ENCODE data around the gene FAM78A. TPM values are rescaled to one million over a fixed set of nuclear protein-coding genes. Genes with fewer than 3 reads are reported as not detected.
"Not testable (repeated sequence)": the region's sequence is repeated elsewhere in the genome, so short reads cannot be mapped to it uniquely, and the experiment has no call there.

Gene FAM78A
- total RNA-seq, 1 experiment from 2014 or later: 1.3 TPM

DNA sequence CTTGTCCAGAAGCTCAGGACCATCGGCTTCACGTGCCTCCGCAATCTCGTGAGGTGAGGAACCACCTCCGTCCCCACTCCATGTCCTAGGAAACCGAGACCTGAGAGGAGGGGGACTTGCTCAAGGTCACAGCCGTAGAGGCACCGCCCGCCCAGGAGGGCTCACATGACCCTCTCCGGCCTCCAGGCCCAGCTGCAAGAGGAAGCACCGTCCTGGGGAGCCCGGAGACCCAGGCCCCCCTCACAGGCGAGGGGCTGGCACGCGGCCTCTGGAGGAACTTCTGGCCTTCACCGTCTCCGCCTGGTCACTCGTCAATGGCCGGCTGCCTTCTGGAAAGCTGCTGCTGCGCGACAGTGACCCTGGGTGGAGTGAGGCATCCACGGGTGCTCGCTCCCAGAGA is 24.2 kb downstream of the FAM78A start:
- intact Hi-C loops (cut with micrococcal nuclease; ENCODE audit: unreplicated experiment): no loop called here
- Histone ChIP-seq H3K27ac (no peak overlapping the region), H3K4me3 (no peak overlapping the region), H3K27me3 (ENCODE audit: insufficient read depth, low read depth) (no peaks in the 10 kb centered on the region), H3F3A (ENCODE audit: insufficient read depth, low read depth) (no peaks in the 10 kb centered on the region), H2AFZ (no peak overlapping the region), H3K4me2 (no peak overlapping the region), H3K36me3 (ENCODE audit: low read depth) (no peaks in the 10 kb centered on the region), H3K9me3 (ENCODE audit: insufficient read depth, low read depth) (no peaks in the 10 kb centered on the region), H3K4me1 (replicated peaks; ENCODE audit: insufficient read depth) (peaks cover 9% of the 10 kb centered on the region), H4K20me1 (ENCODE audit: insufficient read depth) (no peaks in the 10 kb centered on the region), H3K9me2 (ENCODE audit: insufficient read depth) (no peaks in the 10 kb centered on the region), H3K79me2 (ENCODE audit: low read depth) (no peaks in the 10 kb centered on the region)
- BruUV-seq (replicated peaks): no TSS peak
- ChIA-PET POLR2A (ENCODE audit: unreplicated experiment) (no interaction called here), CTCF (no interaction called here)
- TF ChIP-seq EZH2 (IDR thresholded peaks at IDR 0.05; ENCODE audit: low read depth) (no peak), CTCF (conservative IDR thresholded peaks at IDR 0.05) (no peak)
- DNase-seq: no peak

DNA sequence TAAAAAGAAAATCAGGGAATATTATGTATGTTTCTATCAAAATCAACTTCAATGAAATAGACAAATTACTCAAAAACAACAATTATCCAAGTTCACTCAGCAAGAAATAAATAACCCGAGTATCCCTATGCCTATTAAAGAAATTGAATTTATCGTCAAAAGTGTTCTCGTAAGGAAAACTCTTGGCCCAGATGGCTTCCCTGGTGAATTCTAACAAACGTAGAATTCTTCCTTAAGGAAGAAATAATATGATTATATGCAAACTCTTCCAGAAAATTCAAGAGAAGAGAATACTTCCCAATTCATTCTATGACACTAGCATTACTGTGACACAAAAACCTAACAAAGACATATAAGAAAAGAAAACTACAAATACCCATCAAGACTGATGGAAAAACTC is 29.7 kb downstream of the FAM78A start:
- H2AFZ ChIP-seq: no peak overlapping the region
- no peaks in the 10 kb centered on the region for H3K79me2 ChIP-seq (ENCODE audit: low read depth)
- no peaks in the 10 kb centered on the region for H3K27me3 ChIP-seq (ENCODE audit: insufficient read depth, low read depth)
- DNase-seq: no peak
- no peaks in the 10 kb centered on the region for H3K36me3 ChIP-seq (ENCODE audit: low read depth)
- H3K4me1 ChIP-seq (replicated peaks; ENCODE audit: insufficient read depth): no peaks in the 10 kb centered on the region
- no peak for TF ChIP-seq CTCF (conservative IDR thresholded peaks at IDR 0.05)
- TF ChIP-seq EZH2 (IDR thresholded peaks at IDR 0.05; ENCODE audit: low read depth): no peak
- no peaks in the 10 kb centered on the region for H3K9me2 ChIP-seq (ENCODE audit: insufficient read depth)
- no peaks in the 10 kb centered on the region for H3K9me3 ChIP-seq (ENCODE audit: insufficient read depth, low read depth)
- intact Hi-C loops (cut with micrococcal nuclease; ENCODE audit: unreplicated experiment): no loop called here
- H4K20me1 ChIP-seq (ENCODE audit: insufficient read depth): no peaks in the 10 kb centered on the region
- H3K4me3 ChIP-seq: no peak overlapping the region
- POLR2A ChIA-PET (ENCODE audit: unreplicated experiment): no interaction called here
- H3K4me2 ChIP-seq: no peak overlapping the region
- H3K27ac ChIP-seq: no peak overlapping the region
- H3F3A ChIP-seq (ENCODE audit: insufficient read depth, low read depth): no peaks in the 10 kb centered on the region
- CTCF ChIA-PET: no interaction called here
- no TSS peak for BruUV-seq (replicated peaks)

DNA sequence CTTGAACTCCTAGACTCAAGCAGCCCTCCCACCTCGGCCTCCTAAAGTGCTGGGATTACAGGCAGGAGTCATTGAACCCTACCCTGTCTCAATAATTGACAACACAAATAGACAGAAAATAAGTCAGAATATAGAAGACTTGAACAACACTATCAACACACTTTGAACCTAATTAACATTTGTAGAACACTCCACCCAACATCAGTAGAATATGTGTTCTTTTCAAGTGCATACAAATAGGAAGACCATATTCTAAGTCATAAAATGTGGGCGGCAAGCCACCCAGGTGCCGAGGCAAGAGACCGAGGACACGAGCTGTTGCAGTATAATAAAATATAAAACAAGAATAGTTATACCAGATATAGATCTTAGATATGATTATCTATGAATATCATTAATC is 32.0 kb downstream of the FAM78A start:
- DNase-seq; H2AFZ ChIP-seq; H3F3A ChIP-seq (ENCODE audit: insufficient read depth, low read depth); H3K9me2 ChIP-seq (ENCODE audit: insufficient read depth); H3K79me2 ChIP-seq (ENCODE audit: low read depth); H3K4me1 ChIP-seq (replicated peaks; ENCODE audit: insufficient read depth); POLR2A ChIA-PET (ENCODE audit: unreplicated experiment); CTCF ChIA-PET; H3K4me2 ChIP-seq; intact Hi-C loops (cut with micrococcal nuclease; ENCODE audit: unreplicated experiment); H3K9me3 ChIP-seq (ENCODE audit: insufficient read depth, low read depth); H4K20me1 ChIP-seq (ENCODE audit: insufficient read depth); H3K27me3 ChIP-seq (ENCODE audit: insufficient read depth, low read depth); H3K36me3 ChIP-seq (ENCODE audit: low read depth); BruUV-seq (replicated peaks); H3K4me3 ChIP-seq; H3K27ac ChIP-seq: not testable (repeated sequence)

DNA sequence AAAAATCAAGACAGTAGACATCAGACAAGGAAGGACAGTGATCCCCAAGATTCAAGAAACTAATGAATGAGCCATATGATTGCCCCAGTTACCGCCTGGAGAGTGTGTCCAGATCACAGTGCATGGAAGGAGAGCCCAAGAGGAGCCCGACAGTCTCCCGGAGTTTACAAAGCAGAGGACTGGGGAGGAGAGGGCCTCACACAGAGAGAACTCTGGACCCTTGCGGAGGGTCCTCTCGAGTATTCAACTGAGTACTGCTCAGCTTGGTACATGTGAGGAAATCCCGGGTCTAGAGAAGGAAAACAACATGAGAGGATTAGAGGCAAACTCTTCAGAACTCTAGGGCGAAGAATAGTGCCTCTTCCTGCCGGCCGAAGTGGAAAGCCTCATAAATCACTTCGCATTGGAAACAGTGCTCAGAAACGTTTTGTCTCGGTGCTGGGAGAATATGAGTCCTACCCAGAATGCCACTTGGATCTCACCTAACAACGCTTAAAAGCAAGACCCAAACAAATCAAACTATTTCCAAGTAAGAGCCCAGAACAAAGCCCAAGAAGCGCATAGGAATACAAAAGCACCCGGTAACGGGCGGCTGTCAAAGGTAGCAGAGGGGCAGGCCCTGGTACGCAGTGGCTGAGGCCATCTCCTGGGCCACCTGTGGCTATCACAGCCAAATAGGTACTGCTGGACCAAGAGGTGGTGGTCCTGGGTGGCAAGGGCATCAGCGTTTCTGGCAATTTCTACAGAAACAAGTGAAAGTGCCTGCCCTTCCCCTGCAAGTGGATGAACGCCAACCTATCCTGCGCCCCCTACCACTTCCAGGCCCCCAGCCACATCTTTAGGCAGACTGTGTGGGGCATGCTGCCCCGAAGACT is 36.0 kb downstream of the FAM78A start:
- no peaks in the 10 kb centered on the region for H3K9me3 ChIP-seq (ENCODE audit: insufficient read depth, low read depth)
- ChIA-PET POLR2A (ENCODE audit: unreplicated experiment) (no interaction called here), CTCF (no interaction called here)
- no peak for TF ChIP-seq CTCF (conservative IDR thresholded peaks at IDR 0.05)
- TF ChIP-seq EZH2 (IDR thresholded peaks at IDR 0.05; ENCODE audit: low read depth): no peak
- no peaks in the 10 kb centered on the region for H3K9me2 ChIP-seq (ENCODE audit: insufficient read depth)
- no peak overlapping the region for H3K27ac ChIP-seq
- no peaks in the 10 kb centered on the region for H3K27me3 ChIP-seq (ENCODE audit: insufficient read depth, low read depth)
- peaks cover 6% of the 10 kb centered on the region; the same call in 1 of the 2 replicates for H3F3A ChIP-seq (ENCODE audit: insufficient read depth, low read depth)
- BruUV-seq (replicated peaks): no TSS peak
- no peak overlapping the region for H2AFZ ChIP-seq
- no peak for DNase-seq
- no peaks in the 10 kb centered on the region for H3K79me2 ChIP-seq (ENCODE audit: low read depth)
- H3K36me3 ChIP-seq (ENCODE audit: low read depth): no peaks in the 10 kb centered on the region
- H3K4me2 ChIP-seq: no peak overlapping the region
- H4K20me1 ChIP-seq (ENCODE audit: insufficient read depth): no peaks in the 10 kb centered on the region
- H3K4me1 ChIP-seq (replicated peaks; ENCODE audit: insufficient read depth): no peaks in the 10 kb centered on the region
- intact Hi-C loops (cut with micrococcal nuclease; ENCODE audit: unreplicated experiment): no loop called here
- no peak overlapping the region for H3K4me3 ChIP-seq

All from PC-9 (cell line).